Ovary (tissue), 3 donors: ENCODE results near the gene ITPR2.
"Not testable (repeated sequence)": the region's sequence is repeated elsewhere in the genome, so short reads cannot be mapped to it uniquely, and the experiment has no call there.

Source experiments
- CTCF ChIP-seq, 3 donors: fragments of 450-650 bp in 2 of 3; fragments of 200-600 bp in 1 of 3; IDR thresholded peaks; one replicate each; pipeline versions ENCODE4 v1.5.1 to v1.8.0; 2016 to 2022; ENCODE audit warnings: antibody characterized with exemption in 3 of 3, mild to moderate bottlenecking in 1 of 3
- POLR2A ChIP-seq: fragments of 450-650 bp; IDR thresholded peaks from one replicate; pipeline ENCODE4 v1.6.1; 2017; ENCODE audit warnings: antibody characterized with exemption, mild to moderate bottlenecking, moderate library complexity
- donor health status: DM: no; HTN: no; CAD: no.

- not testable (repeated sequence) for TF ChIP-seq POLR2A; CTCF (IDR thresholded peaks at IDR 0.05)
These were observed 77.6 kb downstream of the ITPR2 start for GRCh38 chr12:26755362-26755761.
